ENCODE data around the gene SETD7. TPM values are rescaled to one million over a fixed set of nuclear protein-coding genes. Genes with fewer than 3 reads are reported as not detected.

Gene SETD7
- total RNA-seq, 4 donors from 2014 or later: 73.1 to 134 (median 113) TPM

GRCh38 chr4:139587446-139587845 is 31.4 kb upstream of the SETD7 start:
- in situ Hi-C loops (cut with MboI; ENCODE audit: low sequenced_read_pairs in 4 of 4) (no loop called here), intact Hi-C loops (cut with DNase I; ENCODE audit: low total_unique reads) (no loop called here)
- H3K9me3 ChIP-seq: no peaks in the 10 kb centered on the region
- H3K4me1 ChIP-seq: no peaks in the 10 kb centered on the region
- no peak for DNase-seq
- no peaks in the 10 kb centered on the region for H3K36me3 ChIP-seq
- no peak overlapping the region for H3K4me3 ChIP-seq
- no peak for ATAC-seq
- H3K27me3 ChIP-seq: no peaks in the 10 kb centered on the region
- no peak for TF ChIP-seq POLR2A (IDR thresholded peaks at IDR 0.05)
- TF ChIP-seq CTCF (IDR thresholded peaks at IDR 0.05 in 4 of 5, conservative IDR thresholded peaks at IDR 0.05 in 1 of 5): no peak
- H3K27ac ChIP-seq: no peak overlapping the region

- H3K9me3 ChIP-seq: no peaks in the 10 kb centered on the region
- no peak for DNase-seq
- intact Hi-C loops (cut with DNase I; ENCODE audit: low total_unique reads): no loop called here
- no peak overlapping the region for H3K4me3 ChIP-seq
- no peaks in the 10 kb centered on the region for H3K36me3 ChIP-seq
- no peak for ATAC-seq
- peaks cover 0 to 7% of the 10 kb centered on the region in 2 donors for H3K4me1 ChIP-seq
- in situ Hi-C loops (cut with MboI; ENCODE audit: low sequenced_read_pairs in 4 of 4): no loop called here
- H3K27me3 ChIP-seq: no peaks in the 10 kb centered on the region
- TF ChIP-seq POLR2A (IDR thresholded peaks at IDR 0.05): no peak
- no peak for TF ChIP-seq CTCF (IDR thresholded peaks at IDR 0.05 in 4 of 5, conservative IDR thresholded peaks at IDR 0.05 in 1 of 5)
- H3K27ac ChIP-seq: no peak overlapping the region
Observed at GRCh38 chr4:139585473-139585872, 29.5 kb upstream of the SETD7 start.

GRCh38 chr4:139584784-139585183 is 28.8 kb upstream of the SETD7 start:
- Histone ChIP-seq H3K9me3 (no peaks in the 10 kb centered on the region), H3K27ac (no peak overlapping the region), H3K27me3 (no peaks in the 10 kb centered on the region), H3K4me1 (peaks cover 0 to 7% of the 10 kb centered on the region in 2 donors), H3K36me3 (no peaks in the 10 kb centered on the region), H3K4me3 (no peak overlapping the region)
- no peak for TF ChIP-seq POLR2A (IDR thresholded peaks at IDR 0.05)
- no peak for TF ChIP-seq CTCF (IDR thresholded peaks at IDR 0.05 in 4 of 5, conservative IDR thresholded peaks at IDR 0.05 in 1 of 5)
- no peak for DNase-seq
- intact Hi-C loops (cut with DNase I; ENCODE audit: low total_unique reads) (no loop called here), in situ Hi-C loops (cut with MboI; ENCODE audit: low sequenced_read_pairs in 4 of 4) (no loop called here)
- no peak for ATAC-seq

- TF ChIP-seq POLR2A (IDR thresholded peaks at IDR 0.05): no peak
- H3K9me3 ChIP-seq: no peaks in the 10 kb centered on the region
- intact Hi-C loops (cut with DNase I; ENCODE audit: low total_unique reads) (no loop called here), in situ Hi-C loops (cut with MboI; ENCODE audit: low sequenced_read_pairs in 4 of 4) (no loop called here)
- no peak overlapping the region for H3K27ac ChIP-seq
- DNase-seq (no peak), ATAC-seq (no peak)
- no peaks in the 10 kb centered on the region for H3K36me3 ChIP-seq
- no peak overlapping the region for H3K4me3 ChIP-seq
- no peaks in the 10 kb centered on the region for H3K27me3 ChIP-seq
- H3K4me1 ChIP-seq: peaks cover 0 to 7% of the 10 kb centered on the region in 2 donors
Observed at GRCh38 chr4:139584013-139584412, 28.0 kb upstream of the SETD7 start.

GRCh38 chr4:139582044-139582443 is 26.0 kb upstream of the SETD7 start:
- intact Hi-C loops (cut with DNase I; ENCODE audit: low total_unique reads) (no loop called here), in situ Hi-C loops (cut with MboI; ENCODE audit: low sequenced_read_pairs in 4 of 4) (no loop called here)
- Histone ChIP-seq H3K4me3 (no peak overlapping the region), H3K27me3 (no peaks in the 10 kb centered on the region), H3K27ac (no peak overlapping the region), H3K4me1 (peaks cover 0 to 7% of the 10 kb centered on the region in 2 donors), H3K36me3 (no peaks in the 10 kb centered on the region), H3K9me3 (no peaks in the 10 kb centered on the region)
- ATAC-seq (peak; percentile 58 to 64), DNase-seq (no peak)
- TF ChIP-seq CTCF (IDR thresholded peaks at IDR 0.05 in 4 of 5, conservative IDR thresholded peaks at IDR 0.05 in 1 of 5): no peak
- TF ChIP-seq POLR2A (IDR thresholded peaks at IDR 0.05): no peak

All from gastrocnemius medialis (tissue), 4 donors.